GM19438 (cell line): ENCODE results near the gene RXFP1.
A peak's percentile ranks its signal among the peaks of the same experiment; 100 is the strongest.

Experiments used
- ATAC-seq: cut with Tn5 transposase; IDR thresholded peaks from one replicate; pipeline ENCODE4 v1.9.1; 2021; ENCODE audit warnings: low read depth; ENCODE audit not compliant: unreplicated experiment

RXFP1 gene

DNA sequence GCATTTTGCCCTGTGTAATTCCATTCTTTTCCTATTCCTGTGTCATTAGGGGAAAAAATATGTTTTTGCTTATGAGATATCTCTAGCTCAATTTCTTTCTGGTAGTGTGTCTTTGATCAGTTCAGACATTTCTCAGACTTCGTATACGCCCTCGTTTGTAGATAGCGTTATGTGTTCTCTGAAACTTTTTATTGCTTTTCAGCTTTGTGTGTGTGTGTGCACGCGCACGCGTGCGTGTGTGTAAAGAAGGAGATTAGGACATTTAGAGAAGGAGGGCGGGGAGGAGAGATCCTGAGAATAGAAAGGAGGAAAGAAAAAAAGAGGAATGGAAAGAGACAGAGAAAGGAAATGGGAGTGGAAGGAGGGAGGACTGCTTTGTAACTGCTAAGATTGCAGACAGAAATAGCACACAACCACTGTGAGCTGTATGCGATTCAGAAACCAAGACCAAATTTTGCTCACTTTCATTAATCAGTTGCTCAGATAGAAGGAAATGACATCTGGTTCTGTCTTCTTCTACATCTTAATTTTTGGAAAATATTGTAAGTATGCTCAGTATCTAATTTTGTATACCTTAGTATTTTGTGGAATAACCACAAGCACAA lies at the start of gene RXFP1:
TSS of gene RXFP1 (plus strand) at position 399 of the 605 bp plus-strand sequence. CDS start at position 494, 95 bp downstream.
- no peak for ATAC-seq

GRCh38 chr4:158481811-158482210 lies 39.9 kb upstream of the RXFP1 start:
- ATAC-seq: no peak

DNA sequence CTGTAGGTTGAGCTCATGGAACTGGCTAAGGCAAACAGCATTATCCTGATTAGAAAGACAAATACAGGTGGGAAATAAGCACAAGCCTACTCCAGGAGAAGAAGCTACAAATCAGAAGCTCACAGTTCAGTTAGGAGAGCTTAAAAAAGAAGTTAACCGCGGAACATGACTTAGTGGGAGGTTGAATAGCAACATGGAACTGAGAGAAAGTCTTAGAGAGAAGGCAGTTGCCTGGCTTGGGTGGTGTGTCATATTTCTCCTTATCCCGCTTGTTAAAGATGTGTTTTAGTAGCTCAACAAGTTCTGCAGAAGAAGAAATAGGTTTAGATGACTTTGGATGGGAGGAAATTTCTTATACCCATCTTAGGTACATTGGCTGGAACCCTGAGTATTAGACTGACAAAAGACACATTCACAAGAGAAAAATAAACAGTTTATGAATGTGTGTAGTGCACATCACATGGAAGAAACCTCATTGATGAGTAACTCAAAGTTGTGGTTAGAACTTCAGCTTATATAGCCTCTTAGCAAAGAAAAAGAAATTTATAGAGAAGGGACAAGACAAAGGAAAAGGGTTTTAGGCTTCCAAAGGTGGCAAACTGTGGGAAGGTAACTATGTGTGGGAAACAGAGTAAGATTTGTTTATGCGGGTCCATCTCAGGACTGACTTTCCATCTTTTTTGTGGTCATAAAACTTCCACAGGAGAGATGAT lies 37.4 kb upstream of the RXFP1 start:
- no peak for ATAC-seq

GRCh38 chr4:158490629-158491028 lies 31.1 kb upstream of the RXFP1 start:
- no peak for ATAC-seq

GRCh38 chr4:158492391-158492790 lies 29.3 kb upstream of the RXFP1 start:
- no peak for ATAC-seq

DNA sequence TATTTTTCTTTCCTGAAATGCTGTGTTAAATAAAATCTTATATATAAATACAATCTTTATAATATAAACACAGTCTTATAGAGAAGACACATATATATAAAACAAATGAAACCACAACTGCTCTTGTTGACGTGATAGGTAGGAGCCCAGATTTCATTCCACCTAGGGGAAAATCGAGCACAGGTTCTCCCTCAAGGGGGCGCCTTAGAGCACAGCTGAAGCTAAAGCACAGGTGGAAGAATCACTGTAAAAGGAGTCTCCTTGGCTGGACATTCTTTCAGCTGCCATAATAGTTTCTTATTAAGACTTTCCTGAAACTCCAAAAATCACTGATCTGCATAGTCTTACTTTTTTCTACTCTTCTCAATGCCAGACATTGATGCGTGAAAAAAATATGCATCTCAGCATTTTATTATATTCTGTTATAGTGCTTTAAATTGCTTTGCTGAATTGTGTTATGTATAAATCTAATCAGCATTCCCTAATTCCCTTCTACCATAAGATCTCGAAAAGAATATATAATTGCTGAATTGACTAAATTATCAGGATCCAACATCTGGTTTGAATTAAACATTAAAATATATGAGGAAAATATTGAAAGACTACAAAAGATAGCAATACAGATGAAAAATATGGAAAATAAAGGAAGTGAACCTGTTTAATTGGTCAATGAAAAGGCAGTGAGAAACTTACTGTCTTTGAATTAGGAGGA lies 25.5 kb upstream of the RXFP1 start:
- no peak for ATAC-seq

GRCh38 chr4:158500054-158500453 lies 21.6 kb upstream of the RXFP1 start:
- ATAC-seq: no peak

DNA sequence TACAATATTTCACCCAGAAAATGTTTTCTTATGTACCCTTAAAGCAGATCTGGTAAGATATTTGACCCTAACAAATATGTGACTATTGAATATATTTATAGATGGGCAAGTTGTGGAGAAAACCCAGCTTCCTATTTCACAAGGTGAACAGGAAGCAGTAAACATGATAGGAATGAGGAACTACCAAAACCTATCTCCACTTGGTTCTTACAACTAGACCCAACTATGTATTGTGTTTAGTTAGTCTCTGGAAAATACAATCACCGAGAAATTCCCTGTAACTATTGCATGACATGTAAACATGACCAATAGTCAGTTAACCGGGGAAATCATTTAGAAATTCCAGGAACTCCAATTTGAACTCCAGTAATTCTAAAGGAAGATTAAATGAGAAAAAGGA lies 8.4 kb upstream of the RXFP1 start:
- ATAC-seq: no peak

DNA sequence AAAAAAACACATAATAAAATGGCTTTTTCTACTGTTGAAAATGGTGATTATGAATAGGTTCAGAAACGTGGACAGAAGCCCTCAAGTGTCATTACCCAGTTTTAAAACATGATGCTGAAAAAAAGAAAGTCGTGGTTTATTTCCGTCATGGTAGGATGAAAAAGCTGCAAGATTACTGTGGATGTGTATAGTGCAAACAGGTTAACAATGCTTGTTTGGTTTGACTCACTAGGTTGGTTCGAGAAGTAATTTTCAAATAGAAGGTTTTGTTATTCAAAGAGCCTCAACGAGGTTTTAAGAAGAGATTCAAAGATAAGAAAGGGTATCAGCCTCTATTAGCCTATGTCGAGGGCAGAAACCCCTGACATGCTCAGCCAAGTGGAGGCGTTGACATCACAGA lies 2.5 kb upstream of the RXFP1 start:
- ATAC-seq: no peak

- ATAC-seq: no peak
Measured at GRCh38 chr4:158523990-158524535, 2.4 kb downstream of the RXFP1 start.

- no peak for ATAC-seq
Measured at GRCh38 chr4:158527516-158527915, 5.8 kb downstream of the RXFP1 start.

DNA sequence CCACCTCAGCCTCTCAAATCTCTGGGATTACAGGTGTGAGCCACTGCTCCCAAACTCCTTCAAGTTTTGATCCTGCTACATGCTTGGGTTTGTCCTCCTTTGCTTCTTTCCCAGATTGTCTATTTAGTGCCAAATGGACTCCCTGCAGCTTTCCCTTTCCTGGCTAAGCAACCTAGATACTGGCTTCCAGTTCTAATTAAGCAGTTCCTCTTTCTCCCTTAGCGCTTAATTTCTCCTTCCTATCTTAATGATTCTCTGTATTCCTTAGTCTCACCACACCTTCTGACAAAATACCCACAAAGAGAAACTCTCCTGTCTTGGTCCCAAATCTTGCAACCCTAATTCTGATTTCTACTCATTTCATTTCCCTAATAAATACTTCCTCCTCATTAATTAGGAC lies 7.8 kb downstream of the RXFP1 start:
- no peak for ATAC-seq

DNA sequence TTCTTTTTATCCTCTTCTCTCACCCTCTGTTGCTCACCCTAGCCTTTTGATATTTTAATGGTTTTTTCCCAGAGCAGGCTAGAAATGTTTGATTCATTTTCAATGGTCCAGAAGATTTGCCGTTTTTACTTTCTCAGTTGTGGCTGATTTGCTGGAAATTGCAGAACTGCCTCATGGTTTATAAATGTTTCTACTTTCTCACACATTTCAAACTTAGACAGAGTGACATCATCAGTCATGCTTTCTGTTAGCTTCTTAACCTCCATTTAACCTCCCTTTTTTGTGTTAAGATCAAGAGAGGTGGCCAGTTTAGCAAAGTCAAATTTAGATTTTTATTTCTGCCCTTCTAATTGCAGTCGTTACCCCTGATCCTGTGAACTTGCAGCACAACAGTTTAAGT lies 8.7 kb downstream of the RXFP1 start:
- no peak for ATAC-seq

DNA sequence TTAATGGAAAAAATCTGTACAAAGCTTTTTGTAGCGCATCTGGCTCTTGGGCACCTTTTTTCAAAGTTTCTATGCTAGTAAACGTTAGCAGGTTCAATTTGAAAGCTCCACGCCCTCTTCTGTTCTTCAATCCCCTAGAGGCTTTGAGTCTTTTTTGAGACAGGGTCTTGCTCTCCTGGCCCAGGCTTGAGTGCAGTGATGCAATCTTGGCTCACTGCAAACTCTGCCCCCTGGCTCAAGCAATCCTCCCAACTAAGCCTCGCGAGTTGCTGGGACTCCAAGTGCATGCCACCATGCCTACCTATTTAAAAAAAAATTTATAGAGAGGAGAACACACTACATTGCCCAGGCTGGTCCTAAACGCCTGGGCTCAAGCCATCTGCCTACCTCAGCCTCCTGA lies 9.2 kb downstream of the RXFP1 start:
- ATAC-seq: no peak

- no peak for ATAC-seq
Measured at GRCh38 chr4:158532556-158533231, 11.0 kb downstream of the RXFP1 start.

GRCh38 chr4:158534727-158535126 lies 13.0 kb downstream of the RXFP1 start:
- no peak for ATAC-seq

DNA sequence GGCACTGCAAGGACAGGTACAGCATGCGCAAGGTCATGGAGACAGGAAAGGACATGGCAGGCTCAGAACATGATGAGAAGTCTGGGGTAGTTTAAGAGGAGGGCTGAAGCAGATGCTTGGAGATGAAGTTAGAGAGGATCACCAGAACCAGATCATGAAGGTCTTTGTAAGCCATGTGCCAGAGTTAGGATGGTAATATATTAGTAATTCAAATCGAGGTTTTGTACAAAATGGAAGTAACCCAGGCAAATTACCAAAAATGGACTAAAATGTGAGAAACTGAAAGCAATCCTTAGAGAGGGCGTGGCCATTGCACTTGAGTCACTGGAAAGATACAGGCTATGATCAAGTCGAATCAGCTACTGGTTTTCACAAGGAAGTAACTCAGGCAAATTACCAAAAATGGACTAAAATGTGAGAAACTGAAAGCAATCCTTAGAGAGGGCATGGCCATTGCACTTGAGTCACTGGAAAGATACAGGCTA lies 13.5 kb downstream of the RXFP1 start:
- peak; percentile 51 for ATAC-seq

DNA sequence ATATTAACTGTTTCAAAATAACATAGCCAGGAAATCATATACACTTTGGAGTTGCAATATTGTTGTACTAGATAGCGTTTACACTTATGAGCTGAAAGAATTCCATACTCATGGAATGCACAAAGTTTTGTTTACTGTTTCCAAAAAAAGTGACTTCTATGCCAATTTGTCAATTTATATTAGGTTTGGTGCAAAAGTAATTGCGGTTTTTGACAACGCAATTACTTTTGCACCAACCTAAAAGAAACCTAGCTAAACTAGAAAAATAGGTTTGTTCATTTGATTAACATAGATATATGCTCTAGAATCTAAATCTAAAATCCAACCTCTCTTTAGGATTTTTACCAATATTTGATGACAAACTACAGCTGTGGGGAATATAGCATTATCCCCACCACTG lies 15.2 kb downstream of the RXFP1 start:
- no peak for ATAC-seq

DNA sequence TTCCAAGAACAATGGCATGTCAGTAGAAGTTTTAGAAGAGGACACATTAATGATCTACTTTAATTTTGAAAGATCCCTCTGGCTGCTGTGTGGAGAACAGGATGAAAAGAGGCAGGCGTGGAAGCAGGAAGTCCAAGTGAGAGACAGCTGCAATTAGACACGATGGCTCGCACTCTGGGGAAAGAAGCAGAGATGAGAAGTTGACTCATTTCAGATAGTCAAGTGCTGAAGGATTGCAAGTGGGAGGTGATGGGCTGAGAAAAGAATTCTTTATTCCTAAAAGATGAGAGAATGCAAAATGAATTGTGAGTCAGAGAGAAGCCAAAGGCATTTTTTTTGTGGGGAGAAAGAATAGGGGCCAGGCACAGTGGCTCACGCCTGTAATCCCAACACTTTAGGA lies 16.5 kb downstream of the RXFP1 start:
- ATAC-seq: no peak

GRCh38 chr4:158538911-158539310 lies 17.2 kb downstream of the RXFP1 start:
- no peak for ATAC-seq
